GM06990 (cell line): ENCODE measurements around the gene ITGB8.

ENCODE experiments used
- DNase-seq: peaks from one replicate; pipeline ENCODE4 v3.0.0-alpha.2; 2011; ENCODE audit not compliant: insufficient read length; ENCODE audit errors: extremely low read depth
- H3K27me3 ChIP-seq: replicated peaks from 2 replicates; pipeline ENCODE4 v1.6.0; 2011; ENCODE audit warnings: low read length; ENCODE audit not compliant: control insufficient read depth, insufficient read depth
- H3K36me3 ChIP-seq: 2 replicates; pipeline ENCODE4 v1.5.1; 2011; ENCODE audit warnings: low read length; ENCODE audit not compliant: control insufficient read depth, insufficient read depth
- H3K4me3 ChIP-seq: replicated peaks from 2 replicates; pipeline ENCODE4 v1.5.1; 2011; ENCODE audit warnings: low read depth, mild to moderate bottlenecking, control low read depth, low read length
- TF ChIP-seq, protein P1 (sequence below): IDR thresholded peaks from 2 replicates; pipeline ENCODE4 v1.5.1; 2011; ENCODE audit warnings: low read length, control low read depth, mild to moderate bottlenecking, inconsistent platforms; ENCODE audit not compliant: insufficient read depth, poor library complexity, severe bottlenecking

ITGB8 gene

GRCh38 chr7:20288036-20288435, 42.7 kb upstream of the ITGB8 start:
- Histone ChIP-seq H3K27me3 (no peaks in the 10 kb centered on the region), H3K36me3 (no peaks in the 10 kb centered on the region), H3K4me3 (no peak overlapping the region)
- TF ChIP-seq, protein P1, sequence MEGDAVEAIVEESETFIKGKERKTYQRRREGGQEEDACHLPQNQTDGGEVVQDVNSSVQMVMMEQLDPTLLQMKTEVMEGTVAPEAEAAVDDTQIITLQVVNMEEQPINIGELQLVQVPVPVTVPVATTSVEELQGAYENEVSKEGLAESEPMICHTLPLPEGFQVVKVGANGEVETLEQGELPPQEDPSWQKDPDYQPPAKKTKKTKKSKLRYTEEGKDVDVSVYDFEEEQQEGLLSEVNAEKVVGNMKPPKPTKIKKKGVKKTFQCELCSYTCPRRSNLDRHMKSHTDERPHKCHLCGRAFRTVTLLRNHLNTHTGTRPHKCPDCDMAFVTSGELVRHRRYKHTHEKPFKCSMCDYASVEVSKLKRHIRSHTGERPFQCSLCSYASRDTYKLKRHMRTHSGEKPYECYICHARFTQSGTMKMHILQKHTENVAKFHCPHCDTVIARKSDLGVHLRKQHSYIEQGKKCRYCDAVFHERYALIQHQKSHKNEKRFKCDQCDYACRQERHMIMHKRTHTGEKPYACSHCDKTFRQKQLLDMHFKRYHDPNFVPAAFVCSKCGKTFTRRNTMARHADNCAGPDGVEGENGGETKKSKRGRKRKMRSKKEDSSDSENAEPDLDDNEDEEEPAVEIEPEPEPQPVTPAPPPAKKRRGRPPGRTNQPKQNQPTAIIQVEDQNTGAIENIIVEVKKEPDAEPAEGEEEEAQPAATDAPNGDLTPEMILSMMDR = no peak
- no peak for DNase-seq

- no peaks in the 10 kb centered on the region for H3K36me3 ChIP-seq
- no peak for DNase-seq
- TF ChIP-seq, protein P1 = no peak
These were observed 40.1 kb upstream of the ITGB8 start for GRCh38 chr7:20290505-20291111.

GRCh38 chr7:20293336-20293735, 37.4 kb upstream of the ITGB8 start:
- TF ChIP-seq, protein P1 = no peak
- Histone ChIP-seq H3K4me3 (no peak overlapping the region), H3K36me3 (no peaks in the 10 kb centered on the region), H3K27me3 (no peaks in the 10 kb centered on the region)
- no peak for DNase-seq

More at GRCh38 chr7:20290505-20291111, 40.1 kb upstream of the ITGB8 start:
- no peak overlapping the region; the same call in 1 of the 2 replicates for H3K4me3 ChIP-seq
- no peaks in the 10 kb centered on the region for H3K27me3 ChIP-seq

DNA sequence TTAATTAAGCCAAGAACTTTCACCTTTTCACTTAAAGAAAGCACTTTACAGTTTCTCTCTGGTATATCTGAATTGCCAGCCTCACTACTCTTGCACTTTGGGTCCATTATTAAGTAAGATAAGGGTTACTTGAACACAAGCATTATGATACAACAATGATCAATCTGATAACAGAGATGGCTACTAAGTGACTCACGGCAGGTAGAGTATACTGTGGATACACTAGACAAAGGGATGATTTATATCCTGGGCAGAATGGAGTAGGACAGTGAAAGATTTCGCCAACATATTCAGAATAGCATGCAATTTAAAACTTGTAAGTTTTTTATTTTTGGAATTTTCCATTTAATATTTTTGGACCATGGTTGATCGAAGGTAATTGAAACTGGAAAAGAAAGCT, 34.3 kb upstream of the ITGB8 start:
- H3K4me3 ChIP-seq = no peak overlapping the region
- H3K36me3 ChIP-seq = no peaks in the 10 kb centered on the region
- TF ChIP-seq, protein P1 = no peak
- no peaks in the 10 kb centered on the region for H3K27me3 ChIP-seq
- no peak for DNase-seq

- TF ChIP-seq, protein P1 = no peak
- Histone ChIP-seq H3K27me3 (no peaks in the 10 kb centered on the region), H3K36me3 (no peaks in the 10 kb centered on the region), H3K4me3 (no peak overlapping the region)
- no peak for DNase-seq
These were observed 33.8 kb upstream of the ITGB8 start for GRCh38 chr7:20296901-20297300.

- Histone ChIP-seq H3K4me3 (no peak overlapping the region), H3K27me3 (no peaks in the 10 kb centered on the region), H3K36me3 (no peaks in the 10 kb centered on the region)
- no peak for DNase-seq
- TF ChIP-seq, protein P1 = no peak
These were observed 32.2 kb upstream of the ITGB8 start for GRCh38 chr7:20298486-20298901.
